GM23338 (cell line): ENCODE results near the gene F12. TPM values are rescaled to one million over a fixed set of nuclear protein-coding genes. Genes with fewer than 3 reads are reported as not detected.

Experiments
- ATAC-seq: fragments of 200-7000 bp; cut with Tn5 transposase; 3 replicates; pipeline ENCODE4 v1.9.1; 2020
- DNase-seq: peaks from one replicate; pipeline ENCODE4 v3.0.0-alpha.2; 2015; ENCODE audit warnings: low spot score
- H2AFZ ChIP-seq: fragments of 200-600 bp; sonication (generic); 2 replicates; pipeline ENCODE4 v1.8.0; 2016; ENCODE audit warnings: antibody characterized with exemption, mild to moderate bottlenecking, moderate library complexity
- H3F3A ChIP-seq: fragments of 200-600 bp; sonication (generic); replicated peaks from 2 replicates; pipeline ENCODE4 v1.8.0; 2017; ENCODE audit warnings: antibody characterized with exemption, mixed run types, low read depth
- H3K27ac ChIP-seq: fragments of 200-600 bp; sonication (generic); 2 replicates; pipeline ENCODE4 v1.6.1; 2016; ENCODE audit warnings: low read depth
- H3K27me3 ChIP-seq: fragments of 200-600 bp; sonication (generic); 2 replicates; pipeline ENCODE4 v1.8.0; 2016; ENCODE audit warnings: mild to moderate bottlenecking, mixed run types, moderate library complexity; ENCODE audit not compliant: insufficient read depth
- H3K36me3 ChIP-seq: fragments of 200-600 bp; sonication (generic); 2 replicates; pipeline ENCODE4 v1.8.0; 2016; ENCODE audit warnings: mild to moderate bottlenecking; ENCODE audit not compliant: insufficient read depth
- H3K4me1 ChIP-seq: fragments of 200-600 bp; sonication (generic); 2 replicates; pipeline ENCODE4 v1.8.0; 2016; ENCODE audit warnings: mild to moderate bottlenecking, moderate library complexity; ENCODE audit not compliant: insufficient read depth
- H3K4me2 ChIP-seq: fragments of 200-600 bp; sonication (generic); 2 replicates; pipeline ENCODE4 v1.7.1; 2017; ENCODE audit warnings: mixed run types
- H3K4me3 ChIP-seq: fragments of 200-600 bp; sonication (generic); 2 replicates; pipeline ENCODE4 v1.6.1; 2016; ENCODE audit warnings: mixed run types
- H3K79me2 ChIP-seq: fragments of 200-600 bp; sonication (generic); replicated peaks from 2 replicates; pipeline ENCODE4 v1.8.0; 2017; ENCODE audit warnings: mild to moderate bottlenecking; ENCODE audit not compliant: insufficient read depth
- H3K9me2 ChIP-seq: fragments of 200-600 bp; sonication (generic); 2 replicates; pipeline ENCODE4 v1.8.0; 2017; ENCODE audit not compliant: insufficient read depth
- H4K20me1 ChIP-seq: fragments of 200-600 bp; sonication (generic); replicated peaks from 2 replicates; pipeline ENCODE4 v1.8.0; 2017; ENCODE audit warnings: mild to moderate bottlenecking; ENCODE audit not compliant: insufficient read depth
- H3K27ac Mint-ChIP-seq: 2 replicates; pipeline ENCODE4 v1.8.0; 2020; ENCODE audit warnings: inconsistent platforms, mild to moderate bottlenecking, moderate library complexity, mixed read lengths
- H3K27me3 Mint-ChIP-seq: 3 replicates; pipeline ENCODE4 v1.8.0; 2022; ENCODE audit warnings: low read depth, mild to moderate bottlenecking, moderate library complexity, mixed read lengths, inconsistent platforms; ENCODE audit not compliant: insufficient read depth, poor library complexity
- H3K36me3 Mint-ChIP-seq: 3 replicates; pipeline ENCODE4 v1.8.0; 2021; ENCODE audit warnings: low read depth, mild to moderate bottlenecking, inconsistent platforms, moderate library complexity, mixed read lengths
- H3K4me1 Mint-ChIP-seq: 3 replicates; pipeline ENCODE4 v1.8.0; 2020; ENCODE audit warnings: mild to moderate bottlenecking, inconsistent platforms, mixed read lengths
- H3K4me3 Mint-ChIP-seq: 3 replicates; pipeline ENCODE4 v1.8.0; 2021; ENCODE audit warnings: moderate library complexity, mild to moderate bottlenecking, inconsistent platforms, mixed read lengths
- H3K9me3 Mint-ChIP-seq: 3 replicates; pipeline ENCODE4 v1.8.0; 2020; ENCODE audit warnings: moderate library complexity, mild to moderate bottlenecking, inconsistent platforms, mixed read lengths
- EZH2 ChIP-seq: fragments of 200-600 bp; sonication (generic); IDR thresholded peaks from one replicate; pipeline ENCODE4 v1.8.0; 2017; ENCODE audit warnings: antibody characterized with exemption, mild to moderate bottlenecking, low read depth; ENCODE audit not compliant: unreplicated experiment
- EZH2phosphoT487 ChIP-seq: fragments of 200-600 bp; sonication (generic); IDR thresholded peaks from one replicate; pipeline ENCODE4 v1.8.1; 2018; ENCODE audit warnings: antibody characterized with exemption; ENCODE audit not compliant: unreplicated experiment
- NANOG ChIP-seq: IDR thresholded peaks from 2 replicates; pipeline ENCODE4 v1.6.1; 2016; ENCODE audit warnings: antibody characterized with exemption, borderline replicate concordance
- POLR2AphosphoS5 ChIP-seq: IDR thresholded peaks from 2 replicates; pipeline ENCODE4 v1.6.1; 2016; ENCODE audit warnings: antibody characterized with exemption, low read depth
- STAT1 ChIP-seq: IDR thresholded peaks from one replicate; pipeline ENCODE4 v1.6.1; 2016; ENCODE audit warnings: antibody characterized with exemption; ENCODE audit not compliant: unreplicated experiment
- ZNF114 ChIP-seq: fragments of 250-450 bp; sonication (Bioruptor Pico); IDR thresholded peaks from 2 replicates; pipeline ENCODE4 v1.5.0; 2020; ENCODE audit warnings: mild to moderate bottlenecking, moderate library complexity
- ZNF331 ChIP-seq: fragments of 250-450 bp; sonication (Bioruptor Pico); IDR thresholded peaks from 2 replicates; pipeline ENCODE4 v1.5.0; 2020; ENCODE audit warnings: low read depth, mild to moderate bottlenecking, moderate library complexity
- polyA plus RNA-seq: library from polyadenylated mRNA; unstranded; fragments of >200 nt; fragmentation: Nextera tagmentation; extraction: Ambion mirVana; gene quantifications from 2 replicates; pipeline ENCODE4 v1.2.1, GENCODE V29; 2016
- total RNA-seq: library from RNA; depleted of rRNA; stranded (reverse); fragments of >200 nt; shearing (Covaris generic); gene quantifications from 2 replicates; pipeline ENCODE4 v1.2.3, GENCODE V29; 2014
- TF ChIP-seq, protein P1 (sequence below), 2 experiments: fragments of 200-600 bp in 1 of 2; sonication (generic) in 1 of 2; conservative IDR thresholded peaks; 2 replicates each; pipeline versions ENCODE4 v1.5.1 to v1.6.1; 2016 to 2017; ENCODE audit warnings: antibody characterized with exemption in 2 of 2, low read depth in 2 of 2, mild to moderate bottlenecking in 2 of 2, moderate library complexity in 1 of 2
- TF ChIP-seq, protein P2 (sequence below): IDR thresholded peaks from 2 replicates; pipeline ENCODE4 v1.6.1; 2016; ENCODE audit warnings: antibody characterized with exemption
- TF ChIP-seq, protein P3 (sequence below): IDR thresholded peaks from one replicate; pipeline ENCODE4 v1.6.1; 2018; ENCODE audit warnings: antibody characterized with exemption; ENCODE audit not compliant: unreplicated experiment
- TF ChIP-seq, protein P4 (sequence below): fragments of 250-450 bp; sonication (Bioruptor Pico); IDR thresholded peaks from 2 replicates; pipeline ENCODE4 v1.5.0; 2020; ENCODE audit warnings: mild to moderate bottlenecking, moderate library complexity

Gene F12
- total and polyA plus RNA-seq, 2 experiments from 2014 or later = 2.9 to 8.0 TPM

DNA sequence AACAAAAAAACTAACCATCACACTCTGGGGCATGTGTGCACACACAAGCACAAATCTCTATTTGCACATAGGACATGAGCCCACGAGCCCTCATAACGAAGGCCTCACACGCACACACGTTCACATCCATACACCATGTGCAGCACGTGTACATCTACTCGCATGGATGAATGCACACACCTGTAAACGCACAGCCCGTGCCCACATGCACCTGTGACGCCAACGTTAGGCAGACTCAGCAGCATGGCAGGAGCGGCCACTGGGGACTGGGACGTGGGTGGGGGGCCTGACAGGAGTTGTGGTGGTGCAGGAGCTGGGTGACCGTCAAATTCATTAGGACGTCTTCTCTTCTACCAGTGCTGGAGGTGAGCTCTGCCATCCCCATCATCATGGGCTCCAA, 22.0 kb downstream of the F12 start:
- H3K27me3 Mint-ChIP-seq = peaks cover 29% of the 10 kb centered on the region
- Histone ChIP-seq H3K27ac (no peak overlapping the region), H3K79me2 (no peaks in the 10 kb centered on the region), H3K27me3 (peaks cover 18% of the 10 kb centered on the region; the same call in 1 of the 2 replicates), H3K4me3 (no peak overlapping the region), H3K4me2 (no peak overlapping the region), H3K4me1 (no peaks in the 10 kb centered on the region), H3K9me2 (no peaks in the 10 kb centered on the region), H3F3A (0 out of 2 replicates have a peak, but pooled peaks cover 8% of the 10 kb centered on the region), H2AFZ (no peak overlapping the region), H3K36me3 (no peaks in the 10 kb centered on the region), H4K20me1 (no peaks in the 10 kb centered on the region)
- no peaks in the 10 kb centered on the region for H3K9me3 Mint-ChIP-seq
- 0 out of 2 replicates have a peak overlapping the region, but pooled peaks have one; percentile 69 for H3K27ac Mint-ChIP-seq
- DNase-seq (no peak), ATAC-seq (no peak)
- H3K4me1 Mint-ChIP-seq = peaks cover 23% of the 10 kb centered on the region
- no peaks in the 10 kb centered on the region; the same call in 2 of the 3 replicates for H3K36me3 Mint-ChIP-seq
- TF ChIP-seq EZH2 (no peak), STAT1 (no peak), NANOG (no peak), POLR2AphosphoS5 (no peak), ZNF114 (CRISPR knock-in tag) (no peak), ZNF331 (CRISPR knock-in tag) (no peak), EZH2phosphoT487 (no peak)
- TF ChIP-seq, protein P1, sequence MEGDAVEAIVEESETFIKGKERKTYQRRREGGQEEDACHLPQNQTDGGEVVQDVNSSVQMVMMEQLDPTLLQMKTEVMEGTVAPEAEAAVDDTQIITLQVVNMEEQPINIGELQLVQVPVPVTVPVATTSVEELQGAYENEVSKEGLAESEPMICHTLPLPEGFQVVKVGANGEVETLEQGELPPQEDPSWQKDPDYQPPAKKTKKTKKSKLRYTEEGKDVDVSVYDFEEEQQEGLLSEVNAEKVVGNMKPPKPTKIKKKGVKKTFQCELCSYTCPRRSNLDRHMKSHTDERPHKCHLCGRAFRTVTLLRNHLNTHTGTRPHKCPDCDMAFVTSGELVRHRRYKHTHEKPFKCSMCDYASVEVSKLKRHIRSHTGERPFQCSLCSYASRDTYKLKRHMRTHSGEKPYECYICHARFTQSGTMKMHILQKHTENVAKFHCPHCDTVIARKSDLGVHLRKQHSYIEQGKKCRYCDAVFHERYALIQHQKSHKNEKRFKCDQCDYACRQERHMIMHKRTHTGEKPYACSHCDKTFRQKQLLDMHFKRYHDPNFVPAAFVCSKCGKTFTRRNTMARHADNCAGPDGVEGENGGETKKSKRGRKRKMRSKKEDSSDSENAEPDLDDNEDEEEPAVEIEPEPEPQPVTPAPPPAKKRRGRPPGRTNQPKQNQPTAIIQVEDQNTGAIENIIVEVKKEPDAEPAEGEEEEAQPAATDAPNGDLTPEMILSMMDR (conservative IDR thresholded peaks at IDR 0.05; ENCODE audit: low read depth in 2 of 2) = no peak
- TF ChIP-seq, protein P2, sequence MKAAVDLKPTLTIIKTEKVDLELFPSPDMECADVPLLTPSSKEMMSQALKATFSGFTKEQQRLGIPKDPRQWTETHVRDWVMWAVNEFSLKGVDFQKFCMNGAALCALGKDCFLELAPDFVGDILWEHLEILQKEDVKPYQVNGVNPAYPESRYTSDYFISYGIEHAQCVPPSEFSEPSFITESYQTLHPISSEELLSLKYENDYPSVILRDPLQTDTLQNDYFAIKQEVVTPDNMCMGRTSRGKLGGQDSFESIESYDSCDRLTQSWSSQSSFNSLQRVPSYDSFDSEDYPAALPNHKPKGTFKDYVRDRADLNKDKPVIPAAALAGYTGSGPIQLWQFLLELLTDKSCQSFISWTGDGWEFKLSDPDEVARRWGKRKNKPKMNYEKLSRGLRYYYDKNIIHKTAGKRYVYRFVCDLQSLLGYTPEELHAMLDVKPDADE = no peak
- TF ChIP-seq, protein P3, sequence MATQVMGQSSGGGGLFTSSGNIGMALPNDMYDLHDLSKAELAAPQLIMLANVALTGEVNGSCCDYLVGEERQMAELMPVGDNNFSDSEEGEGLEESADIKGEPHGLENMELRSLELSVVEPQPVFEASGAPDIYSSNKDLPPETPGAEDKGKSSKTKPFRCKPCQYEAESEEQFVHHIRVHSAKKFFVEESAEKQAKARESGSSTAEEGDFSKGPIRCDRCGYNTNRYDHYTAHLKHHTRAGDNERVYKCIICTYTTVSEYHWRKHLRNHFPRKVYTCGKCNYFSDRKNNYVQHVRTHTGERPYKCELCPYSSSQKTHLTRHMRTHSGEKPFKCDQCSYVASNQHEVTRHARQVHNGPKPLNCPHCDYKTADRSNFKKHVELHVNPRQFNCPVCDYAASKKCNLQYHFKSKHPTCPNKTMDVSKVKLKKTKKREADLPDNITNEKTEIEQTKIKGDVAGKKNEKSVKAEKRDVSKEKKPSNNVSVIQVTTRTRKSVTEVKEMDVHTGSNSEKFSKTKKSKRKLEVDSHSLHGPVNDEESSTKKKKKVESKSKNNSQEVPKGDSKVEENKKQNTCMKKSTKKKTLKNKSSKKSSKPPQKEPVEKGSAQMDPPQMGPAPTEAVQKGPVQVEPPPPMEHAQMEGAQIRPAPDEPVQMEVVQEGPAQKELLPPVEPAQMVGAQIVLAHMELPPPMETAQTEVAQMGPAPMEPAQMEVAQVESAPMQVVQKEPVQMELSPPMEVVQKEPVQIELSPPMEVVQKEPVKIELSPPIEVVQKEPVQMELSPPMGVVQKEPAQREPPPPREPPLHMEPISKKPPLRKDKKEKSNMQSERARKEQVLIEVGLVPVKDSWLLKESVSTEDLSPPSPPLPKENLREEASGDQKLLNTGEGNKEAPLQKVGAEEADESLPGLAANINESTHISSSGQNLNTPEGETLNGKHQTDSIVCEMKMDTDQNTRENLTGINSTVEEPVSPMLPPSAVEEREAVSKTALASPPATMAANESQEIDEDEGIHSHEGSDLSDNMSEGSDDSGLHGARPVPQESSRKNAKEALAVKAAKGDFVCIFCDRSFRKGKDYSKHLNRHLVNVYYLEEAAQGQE = no peak
- TF ChIP-seq, protein P4, sequence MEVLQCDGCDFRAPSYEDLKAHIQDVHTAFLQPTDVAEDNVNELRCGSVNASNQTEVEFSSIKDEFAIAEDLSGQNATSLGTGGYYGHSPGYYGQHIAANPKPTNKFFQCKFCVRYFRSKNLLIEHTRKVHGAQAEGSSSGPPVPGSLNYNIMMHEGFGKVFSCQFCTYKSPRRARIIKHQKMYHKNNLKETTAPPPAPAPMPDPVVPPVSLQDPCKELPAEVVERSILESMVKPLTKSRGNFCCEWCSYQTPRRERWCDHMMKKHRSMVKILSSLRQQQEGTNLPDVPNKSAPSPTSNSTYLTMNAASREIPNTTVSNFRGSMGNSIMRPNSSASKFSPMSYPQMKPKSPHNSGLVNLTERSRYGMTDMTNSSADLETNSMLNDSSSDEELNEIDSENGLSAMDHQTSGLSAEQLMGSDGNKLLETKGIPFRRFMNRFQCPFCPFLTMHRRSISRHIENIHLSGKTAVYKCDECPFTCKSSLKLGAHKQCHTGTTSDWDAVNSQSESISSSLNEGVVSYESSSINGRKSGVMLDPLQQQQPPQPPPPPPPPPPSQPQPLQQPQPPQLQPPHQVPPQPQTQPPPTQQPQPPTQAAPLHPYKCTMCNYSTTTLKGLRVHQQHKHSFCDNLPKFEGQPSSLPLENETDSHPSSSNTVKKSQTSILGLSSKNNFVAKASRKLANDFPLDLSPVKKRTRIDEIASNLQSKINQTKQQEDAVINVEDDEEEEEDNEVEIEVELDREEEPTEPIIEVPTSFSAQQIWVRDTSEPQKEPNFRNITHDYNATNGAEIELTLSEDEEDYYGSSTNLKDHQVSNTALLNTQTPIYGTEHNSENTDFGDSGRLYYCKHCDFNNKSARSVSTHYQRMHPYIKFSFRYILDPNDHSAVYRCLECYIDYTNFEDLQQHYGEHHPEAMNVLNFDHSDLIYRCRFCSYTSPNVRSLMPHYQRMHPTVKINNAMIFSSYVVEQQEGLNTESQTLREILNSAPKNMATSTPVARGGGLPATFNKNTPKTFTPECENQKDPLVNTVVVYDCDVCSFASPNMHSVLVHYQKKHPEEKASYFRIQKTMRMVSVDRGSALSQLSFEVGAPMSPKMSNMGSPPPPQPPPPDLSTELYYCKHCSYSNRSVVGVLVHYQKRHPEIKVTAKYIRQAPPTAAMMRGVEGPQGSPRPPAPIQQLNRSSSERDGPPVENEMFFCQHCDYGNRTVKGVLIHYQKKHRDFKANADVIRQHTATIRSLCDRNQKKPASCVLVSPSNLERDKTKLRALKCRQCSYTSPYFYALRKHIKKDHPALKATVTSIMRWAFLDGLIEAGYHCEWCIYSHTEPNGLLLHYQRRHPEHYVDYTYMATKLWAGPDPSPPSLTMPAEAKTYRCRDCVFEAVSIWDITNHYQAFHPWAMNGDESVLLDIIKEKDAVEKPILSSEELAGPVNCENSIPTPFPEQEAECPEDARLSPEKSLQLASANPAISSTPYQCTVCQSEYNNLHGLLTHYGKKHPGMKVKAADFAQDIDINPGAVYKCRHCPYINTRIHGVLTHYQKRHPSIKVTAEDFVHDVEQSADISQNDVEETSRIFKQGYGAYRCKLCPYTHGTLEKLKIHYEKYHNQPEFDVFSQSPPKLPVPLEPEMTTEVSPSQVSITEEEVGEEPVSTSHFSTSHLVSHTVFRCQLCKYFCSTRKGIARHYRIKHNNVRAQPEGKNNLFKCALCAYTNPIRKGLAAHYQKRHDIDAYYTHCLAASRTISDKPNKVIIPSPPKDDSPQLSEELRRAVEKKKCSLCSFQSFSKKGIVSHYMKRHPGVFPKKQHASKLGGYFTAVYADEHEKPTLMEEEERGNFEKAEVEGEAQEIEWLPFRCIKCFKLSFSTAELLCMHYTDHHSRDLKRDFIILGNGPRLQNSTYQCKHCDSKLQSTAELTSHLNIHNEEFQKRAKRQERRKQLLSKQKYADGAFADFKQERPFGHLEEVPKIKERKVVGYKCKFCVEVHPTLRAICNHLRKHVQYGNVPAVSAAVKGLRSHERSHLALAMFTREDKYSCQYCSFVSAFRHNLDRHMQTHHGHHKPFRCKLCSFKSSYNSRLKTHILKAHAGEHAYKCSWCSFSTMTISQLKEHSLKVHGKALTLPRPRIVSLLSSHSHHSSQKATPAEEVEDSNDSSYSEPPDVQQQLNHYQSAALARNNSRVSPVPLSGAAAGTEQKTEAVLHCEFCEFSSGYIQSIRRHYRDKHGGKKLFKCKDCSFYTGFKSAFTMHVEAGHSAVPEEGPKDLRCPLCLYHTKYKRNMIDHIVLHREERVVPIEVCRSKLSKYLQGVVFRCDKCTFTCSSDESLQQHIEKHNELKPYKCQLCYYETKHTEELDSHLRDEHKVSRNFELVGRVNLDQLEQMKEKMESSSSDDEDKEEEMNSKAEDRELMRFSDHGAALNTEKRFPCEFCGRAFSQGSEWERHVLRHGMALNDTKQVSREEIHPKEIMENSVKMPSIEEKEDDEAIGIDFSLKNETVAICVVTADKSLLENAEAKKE = no peak
- no peak overlapping the region for H3K4me3 Mint-ChIP-seq
